Colonic mucosa (tissue), 4 donors: ENCODE data around the gene PDE4A. TPM values are rescaled to one million over a fixed set of nuclear protein-coding genes. Genes with fewer than 3 reads are reported as not detected.

Experiments used
- DNase-seq: peaks from one replicate; pipeline ENCODE4 v3.0.0-alpha.2; 2020
- H3K27ac ChIP-seq: fragments of 200-600 bp; one replicate; pipeline ENCODE4 v1.8.0; 2021
- H3K27me3 ChIP-seq: fragments of 200-600 bp; one replicate; pipeline ENCODE4 v1.8.0; 2021
- H3K36me3 ChIP-seq: fragments of 200-600 bp; one replicate; pipeline ENCODE4 v1.8.0; 2021
- H3K4me1 ChIP-seq: fragments of 200-600 bp; one replicate; pipeline ENCODE4 v1.8.0; 2021; ENCODE audit warnings: mild to moderate bottlenecking
- H3K4me3 ChIP-seq: fragments of 200-600 bp; one replicate; pipeline ENCODE4 v1.8.0; 2021
- H3K9ac ChIP-seq, 2 donors: one replicate each; pipeline ENCODE4 v1.7.0; 2013; ENCODE audit warnings: control low read depth in 2 of 2, low read depth in 2 of 2, low read length in 2 of 2
- H3K9me3 ChIP-seq: fragments of 200-600 bp; one replicate; pipeline ENCODE4 v1.8.0; 2021
- CTCF ChIP-seq: fragments of 200-600 bp; IDR thresholded peaks from one replicate; pipeline ENCODE4 v1.8.0; 2022; ENCODE audit warnings: antibody characterized with exemption, mild to moderate bottlenecking
- intact Hi-C: fragments of 100-400 bp; cut with DNase I; formaldehyde crosslinking; loops from one replicate; pipeline ENCODE4 v1.14.1; 2022
- total RNA-seq, 2 donors: library from RNA; stranded (reverse); fragmentation: NEBNext Ultra II Directional in 1 of 2; extraction: Animal tissue kit (Norgen Biotek cat#: 25700) in 1 of 2; gene quantifications; one replicate each; pipeline ENCODE4 v1.2.1, GENCODE V29; 2021
- donor health status: healthy.
- donor health status: DM: no; HTN: no; CAD: no.
- donor health status: DM: no; HTN: no; CAD: no.

PDE4A gene
- total RNA-seq, 2 donors from 2014 or later, result 8.6 to 13.8 TPM

- peak overlapping the region; percentile 56 for H3K9ac ChIP-seq
- peak overlapping the region; percentile 26 for H3K4me3 ChIP-seq
- no peaks in the 10 kb centered on the region for H3K36me3 ChIP-seq
- no peaks in the 10 kb centered on the region for H3K4me1 ChIP-seq
- no peaks in the 10 kb centered on the region for H3K9me3 ChIP-seq
- peak; percentile 87 for DNase-seq
- intact Hi-C loops, result no loop called here
- TF ChIP-seq CTCF, result peak; percentile 63
- H3K27me3 ChIP-seq, result no peaks in the 10 kb centered on the region
- H3K27ac ChIP-seq, result no peak overlapping the region
Observed at GRCh38 chr19:10478903-10479384, 58.6 kb downstream of the PDE4A start.

DNA sequence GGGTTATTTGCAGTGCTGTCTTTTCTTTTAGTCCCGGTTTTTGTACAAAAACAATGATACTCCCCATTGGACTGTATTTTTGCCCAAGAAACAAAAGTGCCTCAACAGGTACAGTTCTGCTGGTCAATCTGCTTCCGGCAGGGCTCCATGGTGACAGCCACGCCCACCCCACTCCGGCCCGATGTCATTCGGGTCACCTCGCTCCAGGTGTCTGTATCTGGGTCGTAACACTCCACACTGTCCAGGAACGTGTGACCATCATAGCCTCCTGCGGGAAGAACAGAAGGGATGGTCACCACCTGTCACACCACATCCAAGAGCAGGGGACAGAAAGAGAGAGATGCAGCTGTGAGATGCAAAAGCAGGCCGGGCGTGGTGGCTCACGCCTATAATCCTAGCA, 66.2 kb downstream of the PDE4A start:
- intact Hi-C loops, result loop anchor here (10.0 kb wide), 1 partner anchor 88 kb away; no protein-coding TSS in a partner anchor
- Histone ChIP-seq H3K9ac (no peak overlapping the region), H3K27ac (no peak overlapping the region), H3K36me3 (peaks cover 2% of the 10 kb centered on the region), H3K27me3 (no peaks in the 10 kb centered on the region), H3K4me1 (no peaks in the 10 kb centered on the region), H3K4me3 (no peak overlapping the region), H3K9me3 (no peaks in the 10 kb centered on the region)
- TF ChIP-seq CTCF, result no peak
- no peak for DNase-seq

- Histone ChIP-seq H3K9me3 (no peaks in the 10 kb centered on the region), H3K4me1 (no peaks in the 10 kb centered on the region), H3K36me3 (peaks cover 7% of the 10 kb centered on the region), H3K9ac (no peak overlapping the region), H3K27ac (no peak overlapping the region), H3K27me3 (no peaks in the 10 kb centered on the region), H3K4me3 (no peak overlapping the region)
- no peak for TF ChIP-seq CTCF
- intact Hi-C loops, result no loop called here
- DNase-seq, result no peak
Observed at GRCh38 chr19:10491472-10492047, 71.2 kb downstream of the PDE4A start.

DNA sequence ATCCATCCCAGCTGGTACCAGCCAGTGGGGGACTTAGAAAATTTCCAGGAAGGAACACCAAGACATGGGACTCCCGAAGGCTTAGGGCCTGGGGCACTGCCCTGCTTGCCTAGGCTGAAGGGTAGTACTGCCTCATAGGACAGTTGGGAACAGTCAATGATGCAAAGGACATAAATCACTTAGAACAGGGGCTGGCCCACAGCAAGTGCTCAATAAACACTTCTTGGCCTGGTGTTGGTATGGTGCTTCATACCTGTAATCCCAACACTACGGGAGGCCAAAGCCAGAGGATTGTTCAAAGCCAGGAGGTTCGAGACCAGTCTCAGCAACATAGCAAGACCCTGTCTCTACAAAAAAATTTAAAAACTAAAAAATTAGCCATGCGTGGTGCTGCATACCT, 77.0 kb downstream of the PDE4A start:
- H3K4me1 ChIP-seq, result peaks cover 15% of the 10 kb centered on the region
- H3K27me3 ChIP-seq, result no peaks in the 10 kb centered on the region
- H3K9me3 ChIP-seq, result no peaks in the 10 kb centered on the region
- H3K36me3 ChIP-seq, result peaks cover 4% of the 10 kb centered on the region
- no peak overlapping the region for H3K4me3 ChIP-seq
- H3K9ac ChIP-seq, result no peak overlapping the region
- intact Hi-C loops, result no loop called here
- no peak for DNase-seq
- TF ChIP-seq CTCF, result no peak
- H3K27ac ChIP-seq, result no peak overlapping the region

DNA sequence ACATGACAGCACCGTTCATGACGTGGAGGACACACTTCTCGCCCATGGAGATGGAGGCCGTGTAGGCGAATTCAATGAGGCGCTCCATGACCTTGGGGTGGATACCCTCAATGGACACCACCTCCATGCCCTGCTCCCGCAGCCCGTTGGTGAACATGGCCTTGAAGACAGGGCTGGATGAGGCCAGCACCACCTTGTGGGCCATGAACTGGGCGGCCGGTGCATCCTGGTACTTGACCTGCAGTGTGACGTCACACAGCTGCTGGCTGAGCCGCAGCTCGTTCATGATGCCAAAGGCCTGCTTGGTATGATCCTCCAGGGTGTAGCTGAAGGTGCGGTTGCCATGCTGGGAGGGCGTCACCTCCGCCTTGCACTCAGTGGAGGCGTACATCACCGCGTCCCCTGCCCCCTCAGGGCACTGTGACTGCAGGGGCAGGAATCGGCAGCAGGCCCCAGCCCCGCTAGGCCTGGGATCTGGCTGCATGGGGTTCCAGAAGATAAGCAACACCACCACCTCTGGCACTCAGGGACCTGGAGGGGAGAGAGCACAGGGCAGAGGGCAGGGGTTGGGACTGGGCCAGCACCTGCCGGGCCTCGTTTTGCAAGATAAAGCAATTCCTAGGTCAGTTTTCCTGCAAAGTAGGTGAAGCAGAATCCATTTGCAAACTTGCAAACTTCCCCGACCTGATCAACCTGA, 79.4 kb downstream of the PDE4A start:
- H3K9ac ChIP-seq, result peak overlapping the region in 1 of 2 donors; percentile 26
- H3K27ac ChIP-seq, result no peak overlapping the region
- peaks cover 15% of the 10 kb centered on the region for H3K4me1 ChIP-seq
- H3K27me3 ChIP-seq, result no peaks in the 10 kb centered on the region
- H3K4me3 ChIP-seq, result no peak overlapping the region
- no peaks in the 10 kb centered on the region for H3K9me3 ChIP-seq
- peaks cover 4% of the 10 kb centered on the region for H3K36me3 ChIP-seq
- TF ChIP-seq CTCF, result no peak
- intact Hi-C loops, result no loop called here
- DNase-seq, result no peak
